DMS53 (cell line): Measurements from ENCODE around the gene VSNL1.
A peak's percentile ranks its signal among the peaks of the same experiment; 100 is the strongest.

ENCODE experiments used
- DNase-seq: peaks from one replicate; lab custom pipeline; 2025; lab: John Stamatoyannopoulos, UW

VSNL1 gene

DNA sequence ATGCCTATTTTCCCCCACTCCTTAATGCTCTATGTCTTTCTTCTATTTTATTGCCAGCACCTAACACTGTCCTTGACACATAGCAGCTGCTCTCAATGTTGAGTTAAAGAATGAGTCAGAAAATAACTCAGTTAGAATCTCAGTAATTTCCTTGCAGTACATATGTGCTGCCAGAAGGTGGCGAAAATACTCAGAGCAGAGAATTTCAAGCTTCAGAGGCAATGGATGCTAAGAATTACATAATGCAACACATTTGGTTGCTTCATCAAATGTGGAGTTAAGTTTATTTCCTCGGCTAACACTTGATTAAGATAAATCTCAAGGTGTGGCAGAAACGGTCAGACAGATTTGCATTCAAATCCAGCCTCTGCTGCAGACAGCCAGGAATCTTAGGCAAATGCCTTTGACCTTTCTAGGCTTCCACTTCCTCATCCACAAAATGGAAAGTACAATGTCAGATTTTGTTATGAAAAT is 105.6 kb downstream of the VSNL1 start:
- DNase-seq = peak; percentile 79

DNA sequence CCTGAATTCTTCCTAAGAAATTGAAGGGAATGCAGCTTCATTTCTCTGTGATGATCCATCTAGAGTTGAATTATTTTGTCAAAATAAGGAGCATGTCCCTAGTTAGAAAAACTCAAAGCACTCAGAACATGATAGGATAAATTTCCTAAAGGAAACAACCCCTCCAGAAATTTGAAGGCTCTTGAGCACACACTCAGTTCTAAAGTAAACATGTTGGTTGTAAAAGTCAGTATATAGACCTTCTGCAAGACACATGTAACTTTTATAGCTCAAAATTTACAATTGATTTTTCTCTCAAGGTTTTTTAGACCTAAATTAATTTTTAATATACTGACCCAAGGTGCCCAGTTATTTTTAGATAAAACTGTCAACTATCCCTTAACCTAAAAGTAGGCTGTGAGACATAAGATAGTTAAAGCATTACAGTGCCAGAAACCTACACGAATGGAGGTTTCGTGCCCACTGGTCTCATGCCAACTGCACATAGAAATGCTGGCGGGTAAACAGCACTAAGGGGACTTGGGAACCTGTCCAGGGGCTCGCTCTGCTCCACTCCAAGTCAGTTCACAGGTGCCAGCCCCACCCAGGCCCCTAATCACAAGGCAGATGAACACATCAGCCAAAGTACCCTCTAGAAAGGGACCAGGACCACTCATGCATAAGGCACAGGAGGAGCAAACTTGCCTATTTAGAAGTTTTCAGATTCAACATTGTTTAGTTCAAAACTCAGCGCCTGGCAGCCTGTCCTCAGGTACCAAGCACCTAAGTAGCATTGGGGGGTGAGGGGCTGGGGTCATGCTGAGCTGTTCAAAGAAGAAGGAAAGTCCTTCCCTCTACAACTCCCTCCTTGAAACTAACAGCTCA is 106.6 kb downstream of the VSNL1 start:
- DNase-seq = peak; percentile 20

DNA sequence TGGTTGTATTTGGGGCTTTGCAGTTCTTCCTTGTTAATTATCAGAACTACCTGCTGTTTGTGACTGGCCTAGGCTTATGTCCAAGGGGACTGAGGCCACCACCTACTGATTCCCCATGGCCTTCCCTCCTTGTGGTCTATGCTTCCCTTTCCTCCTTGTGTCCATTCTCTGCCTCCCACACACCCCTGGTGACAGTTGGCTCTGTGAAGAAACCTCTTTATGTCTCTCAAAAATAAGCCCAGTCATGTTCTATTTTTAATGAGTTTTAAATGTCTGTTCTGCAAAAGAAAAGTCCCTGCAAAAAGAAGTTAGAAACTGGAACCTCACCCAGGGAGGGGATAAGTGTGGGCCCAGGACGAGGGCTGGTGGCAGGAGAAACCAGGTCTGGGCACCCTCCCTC is 108.1 kb downstream of the VSNL1 start:
- DNase-seq = no peak

DNA sequence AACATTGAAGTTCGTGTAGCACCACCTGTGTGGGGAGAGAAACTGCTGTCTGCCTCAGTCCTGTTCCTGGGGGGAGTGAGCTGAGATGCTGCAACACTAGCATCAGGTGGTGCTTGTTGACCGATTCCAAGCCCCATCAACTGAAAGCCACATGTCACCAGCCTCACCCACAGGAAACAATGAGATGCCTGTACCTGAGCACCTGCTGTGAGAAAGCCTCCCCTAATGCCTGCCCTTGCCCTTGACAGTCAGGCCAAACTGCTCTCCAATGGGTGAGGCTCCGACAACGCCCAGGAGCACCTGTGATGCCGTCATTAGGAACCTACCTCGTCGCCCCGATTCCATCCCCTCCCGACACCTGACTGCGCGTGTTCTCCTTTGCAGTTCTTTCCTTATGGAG is 108.5 kb downstream of the VSNL1 start:
- DNase-seq = no peak

DNA sequence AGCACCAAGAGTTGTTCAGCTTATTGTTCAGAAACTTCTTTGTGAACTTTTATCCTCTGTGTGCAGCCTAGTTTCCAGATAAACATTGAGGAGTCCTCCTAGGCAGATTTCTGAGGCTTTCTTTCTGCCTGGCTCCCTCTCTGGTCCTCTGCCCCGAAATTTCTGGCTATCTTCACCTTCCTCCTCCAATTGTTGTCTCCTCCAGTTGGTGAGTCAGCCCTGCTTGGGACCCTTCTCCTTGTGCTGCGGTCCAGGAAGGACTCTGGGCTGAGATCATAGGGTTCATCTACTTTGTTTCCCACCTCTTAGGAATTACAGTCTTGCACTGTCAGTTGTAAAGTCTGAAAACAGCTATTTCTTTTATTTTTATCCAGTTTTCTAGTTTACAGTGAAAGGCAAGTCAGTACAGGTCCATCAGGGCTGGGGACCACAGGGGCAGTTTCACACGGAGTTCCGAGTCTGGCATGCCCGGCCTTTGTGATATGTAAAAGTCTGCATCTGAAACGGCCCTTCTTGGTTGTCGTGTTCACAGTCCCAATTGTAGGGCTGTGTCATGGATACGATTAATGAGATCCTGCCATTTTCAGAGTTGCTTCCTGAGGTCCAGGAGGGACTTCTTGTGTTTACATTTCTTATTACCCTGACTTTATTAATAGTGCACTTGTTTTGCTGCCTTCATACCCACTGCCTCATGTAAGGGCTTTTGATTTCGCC is 112.3 kb downstream of the VSNL1 start:
- no peak for DNase-seq

DNA sequence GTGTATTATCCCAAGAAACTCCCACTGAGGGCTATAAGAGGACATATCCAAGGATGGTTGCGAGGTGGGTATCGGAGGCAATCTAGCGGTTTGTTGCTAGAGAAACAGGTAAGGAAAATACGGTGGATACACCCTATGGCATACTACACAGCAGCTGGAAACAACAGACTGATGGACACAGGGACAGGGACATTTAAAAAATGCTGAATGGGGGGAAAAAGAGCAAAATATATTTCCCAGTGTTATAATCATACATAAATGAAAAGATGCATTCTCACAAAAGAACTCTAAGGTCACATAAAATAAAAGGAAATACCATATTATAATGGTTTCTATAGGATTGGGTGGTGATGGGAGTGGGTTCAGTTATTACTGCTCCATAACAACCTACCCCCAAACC is 117.3 kb downstream of the VSNL1 start:
- DNase-seq = no peak

DNA sequence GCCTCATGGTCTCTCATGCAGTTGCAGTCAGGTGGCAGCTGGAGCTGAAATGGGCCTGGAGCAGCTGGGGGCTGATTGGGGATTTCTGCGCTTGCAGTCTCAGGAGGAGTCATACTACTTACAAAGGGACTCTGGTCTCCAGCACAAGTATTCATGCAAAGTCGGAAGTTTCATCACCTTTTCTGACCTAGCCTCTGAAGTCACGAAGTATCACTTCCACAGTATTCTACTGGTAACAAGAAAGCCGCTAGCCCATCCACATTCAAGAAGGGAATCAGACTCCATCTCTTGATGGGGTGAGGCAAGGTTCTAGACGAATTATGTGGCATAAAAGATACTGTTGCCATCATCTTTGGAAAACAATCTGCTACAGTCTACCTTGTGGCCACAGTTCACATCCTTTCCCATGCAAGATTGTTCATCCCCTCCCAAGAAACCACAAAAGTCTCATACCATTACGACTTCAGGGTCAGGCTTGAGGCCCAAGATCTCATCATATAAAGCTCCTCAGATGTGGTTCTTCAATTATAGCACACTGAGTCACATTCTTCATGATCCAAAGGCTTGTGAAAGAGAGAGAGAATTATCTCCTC is 117.9 kb downstream of the VSNL1 start:
- no peak for DNase-seq

DNA sequence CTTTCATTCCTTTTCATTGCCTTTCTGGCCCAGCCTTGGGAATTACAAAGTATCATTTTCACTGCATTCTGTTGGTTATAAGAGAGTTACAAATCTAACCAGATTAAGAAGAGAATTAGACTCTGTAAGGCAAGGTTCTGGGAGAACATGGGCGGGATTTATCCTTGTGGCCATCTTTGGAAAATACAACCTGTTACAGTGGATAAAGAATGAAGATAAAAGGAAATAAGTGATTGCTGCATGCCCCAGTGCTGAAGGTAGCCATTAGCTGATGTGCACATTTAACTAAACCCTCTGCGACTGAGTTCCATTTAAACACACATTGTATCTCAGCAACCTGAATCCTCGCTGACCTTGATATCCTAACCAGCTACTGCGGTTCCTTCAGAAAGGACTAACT is 119.7 kb downstream of the VSNL1 start:
- no peak for DNase-seq

DNA sequence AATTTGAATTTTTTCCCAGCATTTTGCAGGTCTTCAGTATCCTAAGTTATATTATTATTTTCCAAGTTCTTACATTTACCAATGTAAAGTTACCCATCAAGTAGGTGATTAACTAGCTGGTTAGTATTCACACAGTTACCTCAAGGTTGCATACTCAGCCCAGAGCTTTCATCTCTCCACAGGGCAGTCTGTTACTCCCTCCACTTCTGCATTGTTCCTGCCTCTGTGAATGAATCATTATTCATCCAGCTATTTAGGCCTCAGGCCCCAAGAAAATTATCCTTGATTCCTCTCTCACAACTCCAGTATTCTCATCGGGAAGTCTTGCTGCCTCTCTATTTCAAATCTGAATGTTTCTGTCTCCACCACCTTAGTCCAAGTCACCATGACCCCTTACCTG is 121.0 kb downstream of the VSNL1 start:
- DNase-seq = no peak

DNA sequence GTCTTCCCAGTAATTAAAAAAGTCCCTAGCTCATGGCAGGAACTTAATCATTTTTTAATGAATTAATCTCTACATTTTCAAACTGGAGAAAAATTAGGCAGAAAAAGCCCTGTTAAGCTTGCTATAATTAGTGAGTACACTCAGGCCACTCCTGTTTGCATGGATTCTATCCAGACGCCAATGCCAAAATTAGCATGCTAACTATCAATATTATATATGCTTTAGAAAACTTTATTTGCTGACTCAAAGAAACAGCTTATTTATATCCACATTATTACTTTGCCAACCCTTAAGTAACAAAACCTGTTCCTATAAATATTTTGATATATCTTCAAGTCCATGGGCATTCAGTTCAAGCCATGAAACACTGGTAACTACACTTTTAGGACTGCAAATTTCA is 122.2 kb downstream of the VSNL1 start:
- no peak for DNase-seq

DNA sequence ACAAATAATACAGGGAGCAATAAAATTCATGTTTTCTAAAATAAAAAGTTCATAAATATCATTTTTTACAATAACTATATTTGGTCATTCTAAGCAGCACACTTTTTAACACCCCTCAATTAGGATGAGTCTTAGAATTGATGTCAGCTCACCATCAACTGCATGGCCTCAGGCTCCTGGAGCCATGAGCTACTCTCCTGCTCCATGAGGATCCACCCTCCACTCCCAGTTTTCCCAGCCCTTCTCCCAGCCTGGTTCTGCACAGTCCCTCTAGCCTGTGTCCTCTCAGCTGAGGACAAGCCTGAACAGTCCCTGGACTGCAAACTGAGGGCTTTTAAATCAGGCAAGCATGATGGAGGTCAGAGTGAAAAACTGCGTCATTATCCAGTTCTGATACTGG is 124.0 kb downstream of the VSNL1 start:
- no peak for DNase-seq

DNA sequence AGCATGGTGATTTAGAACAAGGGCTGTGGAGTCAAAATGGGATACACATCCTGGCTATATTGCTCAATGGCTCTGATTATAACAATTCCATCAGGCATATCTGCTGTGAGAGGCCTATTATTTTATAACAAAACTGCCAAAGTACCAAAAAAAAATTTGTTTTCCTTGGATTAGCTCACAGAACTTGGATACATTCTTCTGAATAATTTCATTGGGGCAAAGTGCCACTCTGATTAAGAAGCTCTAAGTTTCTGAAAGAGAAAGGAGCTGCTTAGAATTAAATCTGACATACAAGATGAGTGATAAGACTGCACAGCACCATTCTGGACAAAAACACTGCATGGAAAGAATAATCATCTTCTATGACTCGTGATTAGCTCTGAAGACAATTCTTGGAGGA is 127.4 kb downstream of the VSNL1 start:
- no peak for DNase-seq

DNA sequence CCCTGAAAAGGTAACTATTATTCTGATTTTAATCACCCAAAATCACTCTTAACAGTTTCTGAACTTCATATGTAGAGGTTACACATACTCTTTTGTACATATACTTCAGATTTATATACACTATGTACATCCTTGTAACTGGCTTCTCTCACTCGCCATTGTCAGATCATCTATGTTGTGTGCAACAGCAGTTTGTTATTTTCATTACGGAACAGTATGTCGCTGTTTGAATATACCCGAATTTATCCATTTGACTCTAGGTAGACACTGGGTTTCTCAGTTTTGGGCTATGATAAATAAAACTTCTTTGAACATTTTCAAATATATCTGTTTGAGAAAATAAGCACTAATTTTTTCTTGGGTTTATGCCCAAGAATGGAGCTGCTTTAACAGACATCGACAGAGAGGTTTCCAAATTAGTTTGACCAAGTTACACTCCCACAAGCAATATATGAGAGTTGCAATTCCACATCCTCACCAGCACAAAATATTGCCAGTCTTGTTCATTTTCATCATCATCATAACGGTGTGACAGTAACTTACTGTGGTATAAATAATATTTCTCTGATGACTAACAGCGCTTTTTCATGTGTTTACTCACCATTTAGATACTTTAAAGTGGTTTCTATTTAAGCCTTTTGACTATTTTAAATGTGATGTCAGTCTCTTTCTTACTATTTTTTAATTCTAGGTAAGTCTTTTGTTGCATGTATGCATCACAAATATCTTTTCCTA is 132.3 kb downstream of the VSNL1 start:
- peak; percentile 2 for DNase-seq

DNA sequence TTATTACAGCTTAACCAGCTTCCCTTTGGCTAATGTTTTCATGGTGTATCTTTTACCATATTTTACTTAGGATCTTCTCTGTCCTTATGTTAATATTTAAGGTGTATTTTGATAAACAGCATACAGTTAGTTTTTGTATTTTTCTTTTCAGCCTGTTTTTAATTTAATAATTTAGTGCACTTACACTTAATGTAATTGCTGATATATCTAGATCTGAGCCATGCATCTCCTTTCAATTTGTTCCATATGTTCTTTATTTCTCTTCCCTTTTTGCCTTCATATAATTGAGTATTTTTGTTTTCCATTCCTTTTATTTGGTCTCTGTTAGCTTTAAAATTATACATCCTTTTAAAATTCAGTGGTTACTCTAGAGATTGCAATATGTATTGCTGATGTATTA is 134.3 kb downstream of the VSNL1 start:
- no peak for DNase-seq

DNA sequence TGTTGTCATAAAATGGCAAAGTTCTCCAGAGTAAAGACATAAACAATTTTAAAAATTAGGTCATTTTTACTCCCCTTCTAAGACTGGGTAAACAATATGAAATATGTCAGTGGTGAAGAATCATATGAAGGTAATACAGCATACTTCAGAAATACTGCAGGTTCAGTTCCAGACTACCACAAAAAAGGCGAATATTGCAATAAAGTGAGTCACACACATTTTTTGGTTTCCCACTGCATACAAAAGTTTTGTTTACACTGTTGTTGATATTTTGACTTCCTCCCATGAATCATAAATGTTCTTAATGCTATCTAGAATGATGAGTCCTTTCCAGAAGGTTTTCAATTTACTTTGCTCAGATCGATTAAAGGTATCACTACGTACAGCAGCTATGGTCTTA is 139.6 kb downstream of the VSNL1 start:
- DNase-seq = no peak

DNA sequence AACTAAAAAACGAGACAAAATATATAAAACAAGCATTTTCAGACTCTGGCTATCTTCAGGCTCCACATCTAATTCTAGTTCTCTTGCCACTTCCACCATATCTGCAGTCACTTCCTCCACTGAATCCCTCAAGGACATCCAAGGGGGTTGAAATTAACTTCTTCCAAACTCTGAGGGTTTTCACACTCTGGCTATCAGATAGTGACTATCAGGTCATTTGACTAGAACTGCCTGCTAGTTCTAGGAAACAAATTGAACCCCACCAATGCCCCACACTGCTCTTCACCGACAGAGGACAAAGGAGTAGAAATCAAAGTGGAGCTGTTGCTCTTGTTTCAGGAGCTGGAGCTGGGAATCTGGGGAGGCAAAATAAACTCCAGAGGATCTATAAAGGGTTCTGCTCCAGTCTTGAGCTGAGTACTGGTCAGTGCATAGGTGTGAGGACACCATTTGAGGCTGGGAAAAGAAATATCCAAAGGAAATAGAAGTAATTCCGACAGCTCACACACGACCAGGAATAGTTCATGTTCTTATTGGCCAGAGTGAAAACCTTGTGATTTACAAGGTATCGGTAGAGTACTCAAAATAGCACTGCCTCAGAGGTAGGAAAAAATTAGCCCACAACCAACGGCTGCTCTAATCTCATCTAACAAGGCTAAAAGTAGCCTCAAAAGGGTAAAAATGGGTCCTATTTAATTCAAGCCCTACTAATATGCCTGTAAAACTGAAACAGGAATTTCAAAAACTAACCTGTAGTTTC is 141.8 kb downstream of the VSNL1 start:
- DNase-seq = no peak

DNA sequence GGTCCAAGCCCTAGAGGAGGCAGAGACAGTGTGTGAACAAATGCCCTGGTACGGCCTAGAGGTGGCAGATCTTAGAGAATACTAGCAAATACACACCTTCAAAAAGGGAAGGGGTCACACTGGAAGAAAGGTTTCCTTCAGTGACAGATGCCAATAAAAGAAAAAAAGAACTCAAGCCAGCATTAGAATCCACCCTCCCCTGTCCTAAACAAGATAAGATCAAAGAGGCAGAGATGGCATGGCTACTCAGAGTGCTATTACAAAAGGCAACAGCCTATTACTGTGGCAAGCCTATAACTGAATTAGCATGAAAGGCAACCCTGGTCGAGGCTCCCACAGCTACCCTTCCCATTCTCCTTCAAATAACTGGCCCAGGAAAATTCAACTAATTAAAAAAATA is 143.5 kb downstream of the VSNL1 start:
- no peak for DNase-seq

DNA sequence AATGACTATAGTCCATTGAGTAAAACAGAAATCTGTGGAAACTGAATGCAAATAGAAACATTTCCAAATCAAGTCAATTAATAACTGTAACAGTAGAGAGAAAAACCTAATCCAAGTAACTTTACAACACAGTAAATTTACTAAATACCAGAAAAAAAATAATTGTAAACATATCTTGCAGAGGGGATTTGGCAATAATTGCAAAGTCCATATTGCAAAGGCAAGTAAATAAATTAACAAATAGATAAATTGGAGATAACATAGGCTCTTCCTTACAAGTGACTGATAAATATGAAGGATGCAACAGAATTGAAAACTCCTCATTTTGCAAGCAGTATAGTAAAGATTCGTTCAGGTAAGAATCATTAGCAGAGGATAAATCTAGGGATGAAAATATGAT is 148.1 kb downstream of the VSNL1 start:
- no peak for DNase-seq

DNA sequence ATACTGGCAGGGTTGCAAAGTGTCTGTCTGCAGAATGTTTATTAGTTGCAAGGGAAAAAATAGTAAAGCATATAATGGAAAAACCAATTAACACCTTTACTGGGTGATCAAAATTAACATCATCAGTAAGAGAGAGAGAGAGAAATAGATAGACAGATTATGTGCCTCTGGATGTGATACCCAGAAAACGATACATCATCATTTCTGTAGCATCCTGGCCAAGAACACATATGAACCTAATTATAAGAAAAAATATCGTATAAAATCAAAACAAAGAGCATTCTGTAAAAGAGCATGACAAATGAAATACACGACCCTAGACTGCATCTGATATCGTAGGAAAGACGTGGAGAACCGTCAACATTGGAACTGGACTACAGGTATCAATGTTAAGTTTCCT is 148.5 kb downstream of the VSNL1 start:
- no peak for DNase-seq

DNA sequence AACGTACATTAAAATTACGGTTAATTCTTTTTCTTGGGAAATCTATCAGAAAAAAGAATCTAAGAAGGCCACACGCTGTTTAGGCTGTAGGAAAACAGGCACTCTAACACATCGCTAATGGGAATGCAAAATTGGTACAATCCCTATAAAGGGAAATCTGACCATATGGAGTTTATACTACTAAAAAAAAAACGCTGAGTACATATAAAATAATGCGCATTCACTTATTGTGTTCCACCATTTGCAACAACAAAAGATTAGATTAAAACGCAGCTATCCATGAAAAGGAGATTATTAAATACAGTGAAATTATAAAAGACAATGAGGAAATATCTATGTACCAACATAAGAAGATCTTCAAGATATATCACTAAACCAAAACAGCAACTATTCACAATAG is 150.3 kb downstream of the VSNL1 start:
- DNase-seq = no peak
